ENCODE measurements around the gene LIME1. TPM values are rescaled to one million over a fixed set of nuclear protein-coding genes. Genes with fewer than 3 reads are reported as not detected.
A peak's percentile ranks its signal among the peaks of the same experiment; 100 is the strongest.

The LIME1 gene
- total RNA-seq, 4 donors from 2014 or later = 4.7 to 17.0 (median 7.2) TPM

GRCh38 chr20:63781181-63781580 lies 44.7 kb downstream of the LIME1 start:
- ATAC-seq = no peak

DNA sequence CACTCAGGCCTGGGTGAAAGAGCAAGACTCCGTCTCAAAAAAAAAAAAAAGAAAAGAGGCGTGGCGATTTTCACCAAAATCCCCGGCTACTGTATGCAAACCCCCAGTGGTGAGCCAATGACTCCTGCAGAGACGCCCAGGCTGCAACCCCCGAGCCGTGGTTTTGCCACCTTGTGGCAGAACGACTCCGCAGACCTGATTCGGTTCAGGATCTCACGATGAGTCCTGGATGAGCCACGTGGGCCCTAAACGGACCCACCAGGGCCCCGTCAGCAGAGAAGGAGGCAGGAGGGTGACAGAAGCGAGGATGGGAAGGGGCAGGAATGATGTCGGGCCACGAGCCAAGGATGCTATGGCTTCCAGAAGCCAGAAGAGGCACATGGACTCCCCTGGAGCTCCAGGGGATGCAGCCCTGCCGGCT lies 45.6 kb downstream of the LIME1 start:
- no peak for ATAC-seq
- Histone ChIP-seq H3K27ac (no peak overlapping the region), H3K9me3 (no peaks in the 10 kb centered on the region), H3K4me3 (no peak overlapping the region), H3K36me3 (no peaks in the 10 kb centered on the region), H3K4me1 (peaks cover 0 to 12% (median 0%) of the 10 kb centered on the region in 3 donors), H3K27me3 (no peaks in the 10 kb centered on the region)
- WGBS, 2 donors (ENCODE audit: low coverage in 1 of 2) = 77 to 89% methylated on average over 3 to 7 of the region's 18 CpGs
- TF ChIP-seq, protein P1, sequence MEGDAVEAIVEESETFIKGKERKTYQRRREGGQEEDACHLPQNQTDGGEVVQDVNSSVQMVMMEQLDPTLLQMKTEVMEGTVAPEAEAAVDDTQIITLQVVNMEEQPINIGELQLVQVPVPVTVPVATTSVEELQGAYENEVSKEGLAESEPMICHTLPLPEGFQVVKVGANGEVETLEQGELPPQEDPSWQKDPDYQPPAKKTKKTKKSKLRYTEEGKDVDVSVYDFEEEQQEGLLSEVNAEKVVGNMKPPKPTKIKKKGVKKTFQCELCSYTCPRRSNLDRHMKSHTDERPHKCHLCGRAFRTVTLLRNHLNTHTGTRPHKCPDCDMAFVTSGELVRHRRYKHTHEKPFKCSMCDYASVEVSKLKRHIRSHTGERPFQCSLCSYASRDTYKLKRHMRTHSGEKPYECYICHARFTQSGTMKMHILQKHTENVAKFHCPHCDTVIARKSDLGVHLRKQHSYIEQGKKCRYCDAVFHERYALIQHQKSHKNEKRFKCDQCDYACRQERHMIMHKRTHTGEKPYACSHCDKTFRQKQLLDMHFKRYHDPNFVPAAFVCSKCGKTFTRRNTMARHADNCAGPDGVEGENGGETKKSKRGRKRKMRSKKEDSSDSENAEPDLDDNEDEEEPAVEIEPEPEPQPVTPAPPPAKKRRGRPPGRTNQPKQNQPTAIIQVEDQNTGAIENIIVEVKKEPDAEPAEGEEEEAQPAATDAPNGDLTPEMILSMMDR (IDR thresholded peaks at IDR 0.05) = no peak

More at GRCh38 chr20:63781181-63781580, 44.7 kb downstream of the LIME1 start:
- Histone ChIP-seq H3K4me1 (peaks cover 0 to 7% (median 0%) of the 10 kb centered on the region in 3 donors), H3K4me3 (no peak overlapping the region), H3K27ac (no peak overlapping the region), H3K27me3 (no peaks in the 10 kb centered on the region), H3K36me3 (no peaks in the 10 kb centered on the region), H3K9me3 (no peaks in the 10 kb centered on the region)
- no peak for TF ChIP-seq POLR2AphosphoS5 (IDR thresholded peaks at IDR 0.05)
- TF ChIP-seq POLR2A (IDR thresholded peaks at IDR 0.05) = no peak
- TF ChIP-seq EP300 (IDR thresholded peaks at IDR 0.05) = no peak
- TF ChIP-seq, protein P1 (IDR thresholded peaks at IDR 0.05) = no peak
- WGBS, 2 donors (ENCODE audit: low coverage in 1 of 2) = 87 to 91% methylated on average over 11 to 14 of the region's 14 CpGs

DNA sequence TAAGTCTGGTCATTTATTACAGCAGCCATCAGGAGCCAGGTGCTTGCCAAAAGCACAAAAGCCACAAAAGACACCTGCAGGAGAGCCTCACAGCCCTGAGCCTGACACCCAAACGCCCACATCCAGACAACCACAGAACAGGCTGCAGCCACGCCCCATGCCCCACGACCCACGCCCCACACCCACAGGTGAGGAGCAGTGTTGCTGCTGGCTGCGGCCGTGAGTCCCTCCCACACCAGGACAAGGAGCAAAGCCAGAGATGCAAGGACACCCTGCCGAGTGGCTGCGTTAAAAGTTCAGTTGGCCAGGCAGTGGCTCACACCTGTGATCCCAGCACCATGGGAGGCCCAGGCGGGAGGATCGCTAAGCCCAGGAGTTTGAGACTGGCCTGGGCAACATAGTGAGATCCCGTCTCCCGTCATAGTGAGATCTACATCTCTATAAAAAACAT lies 46.1 kb downstream of the LIME1 start:
- WGBS, 2 donors (ENCODE audit: low coverage in 1 of 2) = no CpG with 5 or more reads among the region's 12 CpGs
- no peaks in the 10 kb centered on the region for H3K27me3 ChIP-seq
- H3K27ac ChIP-seq = no peak overlapping the region
- H3K4me3 ChIP-seq = no peak overlapping the region
- TF ChIP-seq, protein P1 (IDR thresholded peaks at IDR 0.05) = no peak
- TF ChIP-seq EP300 (IDR thresholded peaks at IDR 0.05) = no peak
- no peak for ATAC-seq
- peaks cover 0 to 4% of the 10 kb centered on the region in 2 donors for H3K36me3 ChIP-seq
- no peaks in the 10 kb centered on the region for H3K9me3 ChIP-seq
- H3K4me1 ChIP-seq = peaks cover 0 to 12% (median 0%) of the 10 kb centered on the region in 3 donors

- Histone ChIP-seq H3K27me3 (no peaks in the 10 kb centered on the region), H3K4me1 (peaks cover 0 to 12% (median 0%) of the 10 kb centered on the region in 3 donors), H3K4me3 (no peak overlapping the region), H3K27ac (no peak overlapping the region), H3K36me3 (peaks cover 0 to 16% of the 10 kb centered on the region in 2 donors), H3K9me3 (no peaks in the 10 kb centered on the region)
- no peak for ATAC-seq
- TF ChIP-seq EP300 (IDR thresholded peaks at IDR 0.05) (no peak), POLR2A (IDR thresholded peaks at IDR 0.05) (no peak), POLR2AphosphoS5 (IDR thresholded peaks at IDR 0.05) (no peak)
- TF ChIP-seq, protein P1 (IDR thresholded peaks at IDR 0.05) = no peak
- WGBS, 2 donors (ENCODE audit: low coverage in 1 of 2) = 100% methylated on average over 1 of the region's 16 CpGs; no CpG with 5 or more reads in 1 of the 2 donors
Observed at GRCh38 chr20:63783970-63784369, 47.5 kb downstream of the LIME1 start.

DNA sequence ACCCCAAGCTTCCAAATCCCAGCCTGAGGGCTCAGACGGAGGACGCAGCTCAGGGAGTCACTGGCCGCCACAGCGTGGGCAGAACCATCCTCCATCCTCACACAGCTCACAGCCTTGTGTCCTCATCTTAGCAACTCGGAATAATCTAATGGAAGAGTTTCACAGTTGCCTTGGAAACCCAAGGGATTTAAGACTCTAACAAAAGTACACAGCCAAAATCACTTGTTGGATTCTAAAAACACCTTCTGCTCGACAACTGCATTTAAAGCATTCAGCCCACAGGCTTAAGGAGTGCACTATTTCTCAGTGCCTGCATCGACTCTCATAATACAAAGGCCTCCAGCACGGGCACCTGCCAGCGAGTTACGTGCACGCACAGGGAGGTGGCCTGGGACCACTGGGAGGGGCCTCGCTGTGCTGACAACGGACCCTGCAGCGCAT lies 49.2 kb downstream of the LIME1 start:
- H3K9me3 ChIP-seq = no peaks in the 10 kb centered on the region
- no peaks in the 10 kb centered on the region for H3K27me3 ChIP-seq
- peaks cover 0 to 12% (median 0%) of the 10 kb centered on the region in 3 donors for H3K4me1 ChIP-seq
- H3K36me3 ChIP-seq = peaks cover 0 to 34% of the 10 kb centered on the region in 2 donors
- H3K4me3 ChIP-seq = no peak overlapping the region
- H3K27ac ChIP-seq = peak overlapping the region in 1 of 4 donors; percentile 11
- WGBS, 2 donors (ENCODE audit: low coverage in 1 of 2) = 44 to 64% methylated on average over 6 to 9 of the region's 14 CpGs
- ATAC-seq = no peak
- TF ChIP-seq, protein P1 (IDR thresholded peaks at IDR 0.05) = no peak
- TF ChIP-seq EP300 (IDR thresholded peaks at IDR 0.05) (no peak), POLR2A (IDR thresholded peaks at IDR 0.05) (no peak), POLR2AphosphoS5 (IDR thresholded peaks at IDR 0.05) (no peak)

All from gastroesophageal sphincter (tissue), 4 donors.